ENCODE data around the gene IFI16.

IFI16 gene

GRCh38 chr1:158976219-158976618 lies 33.5 kb upstream of the IFI16 start:
- Histone ChIP-seq H3K36me3 (ENCODE audit: insufficient read depth, low read length) (no peaks in the 10 kb centered on the region), H3K9me2 (replicated peaks; ENCODE audit: low read depth, low read length) (no peaks in the 10 kb centered on the region), H4K20me1 (ENCODE audit: insufficient read depth, low read length, poor library complexity, severe bottlenecking) (no peaks in the 10 kb centered on the region), H3K9me3 (ENCODE audit: insufficient read depth, low read depth, low read length) (peaks cover 3% of the 10 kb centered on the region; the same call in 1 of the 2 replicates), H3K4me1 (ENCODE audit: insufficient read depth, low read length, poor library complexity, severe bottlenecking) (no peaks in the 10 kb centered on the region), H3K79me2 (ENCODE audit: insufficient read depth, low read length) (no peaks in the 10 kb centered on the region), H3K4me2 (ENCODE audit: low read depth, low read length, poor library complexity, severe bottlenecking) (no peak overlapping the region), H3F3A (ENCODE audit: low read depth) (no peaks in the 10 kb centered on the region), H3K9ac (ENCODE audit: low read depth, low read length, poor library complexity, severe bottlenecking) (no peak overlapping the region), H2AFZ (ENCODE audit: low read length) (no peak overlapping the region), H3K27me3 (ENCODE audit: insufficient read depth, low read length, poor library complexity, severe bottlenecking) (no peaks in the 10 kb centered on the region), H3K4me3 (ENCODE audit: low read length, poor library complexity, severe bottlenecking) (no peak overlapping the region)
- no peak for TF ChIP-seq EZH2phosphoT487 (IDR thresholded peaks at IDR 0.05; ENCODE audit: borderline replicate concordance)
- no peak for TF ChIP-seq CTCF (conservative IDR thresholded peaks at IDR 0.05; ENCODE audit: low read length)

GRCh38 chr1:158978730-158979129 lies 31.0 kb upstream of the IFI16 start:
- Histone ChIP-seq H4K20me1 (ENCODE audit: insufficient read depth, low read length, poor library complexity, severe bottlenecking) (no peaks in the 10 kb centered on the region), H3K79me2 (ENCODE audit: insufficient read depth, low read length) (no peaks in the 10 kb centered on the region), H3K4me1 (ENCODE audit: insufficient read depth, low read length, poor library complexity, severe bottlenecking) (no peaks in the 10 kb centered on the region), H2AFZ (ENCODE audit: low read length) (no peak overlapping the region), H3K9me3 (ENCODE audit: insufficient read depth, low read depth, low read length) (peaks cover 3% of the 10 kb centered on the region; the same call in 1 of the 2 replicates), H3K4me3 (ENCODE audit: low read length, poor library complexity, severe bottlenecking) (no peak overlapping the region), H3K36me3 (ENCODE audit: insufficient read depth, low read length) (no peaks in the 10 kb centered on the region), H3K9me2 (replicated peaks; ENCODE audit: low read depth, low read length) (no peaks in the 10 kb centered on the region), H3K9ac (ENCODE audit: low read depth, low read length, poor library complexity, severe bottlenecking) (no peak overlapping the region), H3K4me2 (ENCODE audit: low read depth, low read length, poor library complexity, severe bottlenecking) (no peak overlapping the region), H3K27me3 (ENCODE audit: insufficient read depth, low read length, poor library complexity, severe bottlenecking) (no peaks in the 10 kb centered on the region), H3F3A (ENCODE audit: low read depth) (no peaks in the 10 kb centered on the region)
- no peak for TF ChIP-seq CTCF (conservative IDR thresholded peaks at IDR 0.05; ENCODE audit: low read length)
- no peak for TF ChIP-seq EZH2phosphoT487 (IDR thresholded peaks at IDR 0.05; ENCODE audit: borderline replicate concordance)

GRCh38 chr1:158979229-158979628 lies 30.5 kb upstream of the IFI16 start:
- Histone ChIP-seq H3F3A (ENCODE audit: low read depth) (no peaks in the 10 kb centered on the region), H3K4me3 (ENCODE audit: low read length, poor library complexity, severe bottlenecking) (no peak overlapping the region), H4K20me1 (ENCODE audit: insufficient read depth, low read length, poor library complexity, severe bottlenecking) (no peaks in the 10 kb centered on the region), H3K9me2 (replicated peaks; ENCODE audit: low read depth, low read length) (no peaks in the 10 kb centered on the region), H3K4me1 (ENCODE audit: insufficient read depth, low read length, poor library complexity, severe bottlenecking) (no peaks in the 10 kb centered on the region), H2AFZ (ENCODE audit: low read length) (no peak overlapping the region), H3K9me3 (ENCODE audit: insufficient read depth, low read depth, low read length) (peaks cover 3% of the 10 kb centered on the region; the same call in 1 of the 2 replicates), H3K36me3 (ENCODE audit: insufficient read depth, low read length) (no peaks in the 10 kb centered on the region), H3K9ac (ENCODE audit: low read depth, low read length, poor library complexity, severe bottlenecking) (no peak overlapping the region), H3K27me3 (ENCODE audit: insufficient read depth, low read length, poor library complexity, severe bottlenecking) (no peaks in the 10 kb centered on the region), H3K4me2 (ENCODE audit: low read depth, low read length, poor library complexity, severe bottlenecking) (no peak overlapping the region), H3K79me2 (ENCODE audit: insufficient read depth, low read length) (no peaks in the 10 kb centered on the region)
- TF ChIP-seq EZH2phosphoT487 (IDR thresholded peaks at IDR 0.05; ENCODE audit: borderline replicate concordance): no peak
- no peak for TF ChIP-seq CTCF (conservative IDR thresholded peaks at IDR 0.05; ENCODE audit: low read length)

All from Loucy (cell line).